GM12878 (cell line): ENCODE data around the gene UBXN10. TPM values are rescaled to one million over a fixed set of nuclear protein-coding genes. Genes with fewer than 3 reads are reported as not detected.

Experiments
- ATAC-seq: fragments of 200-7000 bp; cut with Tn5 transposase; 3 replicates; pipeline ENCODE4 v1.9.1; 2020; ENCODE audit warnings: mild to moderate bottlenecking, moderate library complexity
- BruUV-seq: library from RNA; stranded (reverse); fragments of 400-500 nt; replicated peaks from 2 replicates; lab custom pipeline; 2021; lab: Mats Ljungman, UMichigan
- CTCF ChIA-PET: fragments of 300-600 bp; sonication (Branson Sonifier 250); formaldehyde crosslinking; extraction: SDS; loops from one replicate; lab custom pipeline; 2021; ENCODE audit warnings: inconsistent platforms; lab: Yijun Ruan, JAX
- POLR2A ChIA-PET: fragments of 350-600 bp; formaldehyde crosslinking; extraction: SDS; loops from one replicate; lab custom pipeline; 2021; ENCODE audit warnings: inconsistent platforms; lab: Charles Lee
- RAD21 ChIA-PET: fragments of 300-600 bp; sonication (Branson Sonifier 250); formaldehyde crosslinking; loops from one replicate; lab custom pipeline; 2023; ENCODE audit warnings: antibody characterized with exemption; ENCODE audit not compliant: unreplicated experiment; lab: Charles Lee
- SMC1A ChIA-PET: fragments of 300-600 bp; sonication (Branson Sonifier 250); formaldehyde crosslinking; loops from one replicate; lab custom pipeline; 2023; ENCODE audit not compliant: unreplicated experiment, uncharacterized antibody; lab: Charles Lee
- DNase-seq: peaks from one replicate; pipeline ENCODE4 v3.0.0-alpha.2; 2011; ENCODE audit warnings: low read depth, low spot score
- FAIRE-seq: peaks from 3 replicates; lab custom pipeline; 2011; peaks lifted over from hg19 to GRCh38; lab: Jason Lieb, UNC
- H2AFZ ChIP-seq: 2 replicates; pipeline ENCODE4 v1.6.0; 2011; ENCODE audit warnings: low read depth, low read length, control low read depth; ENCODE audit not compliant: control insufficient read depth
- H3K27ac ChIP-seq: 2 replicates; pipeline ENCODE4 v1.5.1; 2011; ENCODE audit warnings: control low read depth; ENCODE audit not compliant: control insufficient read depth, insufficient read depth
- H3K27me3 ChIP-seq, 2 experiments: replicated peaks in 1 of 2; 2 replicates each; pipeline versions ENCODE4 v1.6.0 to v1.6.1; 2011; ENCODE audit warnings: low read length in 1 of 2; ENCODE audit not compliant: control insufficient read depth in 2 of 2, insufficient read depth in 2 of 2
- H3K36me3 ChIP-seq, 2 experiments: 2 replicates each; pipeline ENCODE4 v1.5.1; 2011; ENCODE audit warnings: low read length in 1 of 2; ENCODE audit not compliant: control insufficient read depth in 2 of 2, insufficient read depth in 2 of 2
- H3K4me1 ChIP-seq: 2 replicates; pipeline ENCODE4 v1.6.1; 2011; ENCODE audit warnings: mild to moderate bottlenecking, low read length, moderate library complexity, mixed read lengths; ENCODE audit not compliant: control insufficient read depth, insufficient read depth
- H3K4me2 ChIP-seq: 2 replicates; pipeline ENCODE4 v1.6.0; 2011; ENCODE audit warnings: control low read depth; ENCODE audit not compliant: control insufficient read depth, insufficient read depth
- H3K4me3 ChIP-seq: fragments of 200-600 bp; sonication (generic); 2 replicates; pipeline ENCODE4 v1.5.1; 2016
- H3K79me2 ChIP-seq: 2 replicates; pipeline ENCODE4 v1.6.0; 2011; ENCODE audit warnings: low read length; ENCODE audit not compliant: control insufficient read depth, insufficient read depth
- H3K9ac ChIP-seq: 2 replicates; pipeline ENCODE4 v1.8.0; 2011; ENCODE audit warnings: low read length, control low read depth, mixed read lengths; ENCODE audit not compliant: control insufficient read depth, insufficient read depth
- H3K9me3 ChIP-seq: replicated peaks from 3 replicates; pipeline ENCODE4 v1.5.1; 2011; ENCODE audit warnings: mild to moderate bottlenecking, low read length; ENCODE audit not compliant: control insufficient read depth, insufficient read depth
- H4K20me1 ChIP-seq: 2 replicates; pipeline ENCODE4 v1.6.0; 2011; ENCODE audit not compliant: control insufficient read depth, insufficient read depth
- BCLAF1 ChIP-seq: fragments of 450-650 bp; IDR thresholded peaks from 2 replicates; pipeline ENCODE4 v1.6.1; 2017; ENCODE audit warnings: antibody characterized with exemption, mild to moderate bottlenecking, moderate library complexity
- HDAC6 ChIP-seq: fragments of 200-600 bp; sonication (generic); IDR thresholded peaks from one replicate; pipeline ENCODE4 v1.8.0; 2017; ENCODE audit warnings: antibody characterized with exemption; ENCODE audit not compliant: unreplicated experiment
- MTA2 ChIP-seq: fragments of 450-650 bp; IDR thresholded peaks from 2 replicates; pipeline ENCODE4 v1.6.1; 2016; ENCODE audit warnings: low read depth, mild to moderate bottlenecking, moderate library complexity
- MYB ChIP-seq: fragments of 150-350 bp; IDR thresholded peaks from 2 replicates; pipeline ENCODE4 v1.6.1; 2014; ENCODE audit warnings: mild to moderate bottlenecking, low read depth, low read length, borderline replicate concordance
- NFYA ChIP-seq: IDR thresholded peaks from 2 replicates; pipeline ENCODE4 v1.6.1; 2011; ENCODE audit warnings: low read depth, mild to moderate bottlenecking, low read length, improper control_type of control experiment, borderline replicate concordance
- POLR2A ChIP-seq: IDR thresholded peaks from 2 replicates; pipeline ENCODE4 v1.6.1; 2011; ENCODE audit warnings: low read depth, mild to moderate bottlenecking, low read length
- POLR2AphosphoS2 ChIP-seq: IDR thresholded peaks from 2 replicates; pipeline ENCODE4 v1.6.1; 2011; ENCODE audit warnings: low read depth, mild to moderate bottlenecking, low read length, improper control_type of control experiment, moderate library complexity
- RAD21 ChIP-seq: IDR thresholded peaks from 2 replicates; pipeline ENCODE4 v1.6.1; 2011; ENCODE audit warnings: mild to moderate bottlenecking, low read depth, low read length, moderate library complexity; ENCODE audit not compliant: insufficient read depth
- SMARCA5 ChIP-seq: fragments of 450-650 bp; IDR thresholded peaks from 2 replicates; pipeline ENCODE4 v1.6.1; 2017; ENCODE audit warnings: mild to moderate bottlenecking
- SREBF2 ChIP-seq: IDR thresholded peaks from 2 replicates; pipeline ENCODE4 v1.6.1; 2012; ENCODE audit warnings: mild to moderate bottlenecking, low read length
- TBL1XR1 ChIP-seq: IDR thresholded peaks from 2 replicates; pipeline ENCODE4 v1.6.1; 2012; ENCODE audit warnings: low read depth, low read length, improper control_type of control experiment
- ZSCAN29 ChIP-seq: fragments of 450-650 bp; IDR thresholded peaks from 2 replicates; pipeline ENCODE4 v1.6.1; 2017; ENCODE audit warnings: mild to moderate bottlenecking, moderate library complexity
- WGBS: methylation state at CpG from one replicate; pipeline ENCODE4 v1.1.6; 2016; ENCODE audit warnings: low lambda C conversion rate; ENCODE audit not compliant: insufficient replicate concordance, insufficient coverage; ENCODE audit errors: missing lambda C conversion rate; 5-methylcytosine and 5-hydroxymethylcytosine counted together
- in situ Hi-C: fragments of 300-500 bp; cut with MboI; formaldehyde crosslinking; loops from 9 replicates; pipeline ENCODE4 v1.14.3; 2018; ENCODE audit warnings: mixed read lengths
- intact Hi-C: fragments of 100-400 bp; cut with micrococcal nuclease; formaldehyde crosslinking; loops from one replicate; pipeline ENCODE4 v1.14.2; 2022; ENCODE audit not compliant: unreplicated experiment
- polyA plus RNA-seq, 11 experiments: library from polyadenylated mRNA; depleted of rRNA in 4 of 11; unstranded in 6 of 11; stranded (reverse) in 5 of 11; fragments of >200 nt; fragmentation: Nextera tagmentation in 4 of 11; fragmentation: Illumina TruSeq in 1 of 11; extraction: Ambion mirVana in 4 of 11; extraction: Trizol in 1 of 11; gene quantifications; 1 replicate in 1 of 11; 2 replicates in 10 of 11; pipeline versions ENCODE4 v1.2.1 to v1.2.3, GENCODE V29; 2011 to 2016; ENCODE audit warnings: inconsistent platforms in 2 of 11, missing spikeins in 2 of 11, low read depth in 1 of 11
- total RNA-seq, 4 experiments: library from RNA; depleted of rRNA in 3 of 4; stranded (reverse); fragments of >200 nt in 3 of 4; fragmentation: Illumina TruSeq in 1 of 4; extraction: Trizol in 1 of 4; gene quantifications; 2 replicates each; pipeline versions ENCODE4 v1.2.1 to v1.2.3, GENCODE V29; 2013 to 2021
- TF ChIP-seq, protein P1 (sequence below): fragments of 450-650 bp; formaldehyde crosslinking; IDR thresholded peaks from 2 replicates; pipeline ENCODE4 v1.4.0; 2020; ENCODE audit warnings: mild to moderate bottlenecking, moderate library complexity
- TF ChIP-seq, protein P2 (sequence below): IDR thresholded peaks from 2 replicates; pipeline ENCODE4 v1.6.1; 2011; ENCODE audit warnings: low read depth, mild to moderate bottlenecking, low read length, moderate library complexity, borderline replicate concordance; ENCODE audit errors: extremely low read depth

Gene UBXN10
- total and polyA plus RNA-seq, 10 of the 15 experiments (the other 5 are each of a cell fraction or from before 2014, with no cell fraction given): 0.03 to 0.15 (median 0.06) TPM; not detected in 7

GRCh38 chr1:20180844-20181207 is 5.1 kb upstream of the UBXN10 start:
- 0% methylated on average over 3 of the region's 3 CpGs for WGBS
- Histone ChIP-seq H3K4me1 (peaks cover 7% of the 10 kb centered on the region), H3K27ac (no peak overlapping the region), H3K4me3 (no peak overlapping the region), H2AFZ (no peak overlapping the region), H3K4me2 (no peak overlapping the region), H3K36me3 (no peaks in the 10 kb centered on the region), H3K27me3 (peaks cover 0 to 2% of the 10 kb centered on the region in 2 experiments; a peak in 2 of 4 replicates), H3K79me2 (no peaks in the 10 kb centered on the region), H3K9me3 (no peaks in the 10 kb centered on the region; the same call in 2 of the 3 replicates), H3K9ac (no peak overlapping the region), H4K20me1 (no peaks in the 10 kb centered on the region)
- ChIA-PET CTCF (interaction anchor here (5.2 kb wide), 1 partner anchor 14 kb away, joined by 20 read pairs; no protein-coding TSS in a partner anchor), RAD21 (interaction anchor here (1.1 kb wide), 1 partner anchor 29 kb away, joined by 3 read pairs; no protein-coding TSS in a partner anchor), SMC1A (no interaction called here), POLR2A (no interaction called here)
- ATAC-seq (no peak), FAIRE-seq (no peak), DNase-seq (no peak)
- in situ Hi-C loops: no loop called here
- TF ChIP-seq MYB (no peak), POLR2A (no peak), SREBF2 (no peak), NFYA (no peak), ZSCAN29 (no peak), HDAC6 (no peak), MTA2 (no peak), TBL1XR1 (no peak), BCLAF1 (no peak), POLR2AphosphoS2 (no peak), SMARCA5 (no peak), RAD21 (no peak)
- TF ChIP-seq, protein P1, sequence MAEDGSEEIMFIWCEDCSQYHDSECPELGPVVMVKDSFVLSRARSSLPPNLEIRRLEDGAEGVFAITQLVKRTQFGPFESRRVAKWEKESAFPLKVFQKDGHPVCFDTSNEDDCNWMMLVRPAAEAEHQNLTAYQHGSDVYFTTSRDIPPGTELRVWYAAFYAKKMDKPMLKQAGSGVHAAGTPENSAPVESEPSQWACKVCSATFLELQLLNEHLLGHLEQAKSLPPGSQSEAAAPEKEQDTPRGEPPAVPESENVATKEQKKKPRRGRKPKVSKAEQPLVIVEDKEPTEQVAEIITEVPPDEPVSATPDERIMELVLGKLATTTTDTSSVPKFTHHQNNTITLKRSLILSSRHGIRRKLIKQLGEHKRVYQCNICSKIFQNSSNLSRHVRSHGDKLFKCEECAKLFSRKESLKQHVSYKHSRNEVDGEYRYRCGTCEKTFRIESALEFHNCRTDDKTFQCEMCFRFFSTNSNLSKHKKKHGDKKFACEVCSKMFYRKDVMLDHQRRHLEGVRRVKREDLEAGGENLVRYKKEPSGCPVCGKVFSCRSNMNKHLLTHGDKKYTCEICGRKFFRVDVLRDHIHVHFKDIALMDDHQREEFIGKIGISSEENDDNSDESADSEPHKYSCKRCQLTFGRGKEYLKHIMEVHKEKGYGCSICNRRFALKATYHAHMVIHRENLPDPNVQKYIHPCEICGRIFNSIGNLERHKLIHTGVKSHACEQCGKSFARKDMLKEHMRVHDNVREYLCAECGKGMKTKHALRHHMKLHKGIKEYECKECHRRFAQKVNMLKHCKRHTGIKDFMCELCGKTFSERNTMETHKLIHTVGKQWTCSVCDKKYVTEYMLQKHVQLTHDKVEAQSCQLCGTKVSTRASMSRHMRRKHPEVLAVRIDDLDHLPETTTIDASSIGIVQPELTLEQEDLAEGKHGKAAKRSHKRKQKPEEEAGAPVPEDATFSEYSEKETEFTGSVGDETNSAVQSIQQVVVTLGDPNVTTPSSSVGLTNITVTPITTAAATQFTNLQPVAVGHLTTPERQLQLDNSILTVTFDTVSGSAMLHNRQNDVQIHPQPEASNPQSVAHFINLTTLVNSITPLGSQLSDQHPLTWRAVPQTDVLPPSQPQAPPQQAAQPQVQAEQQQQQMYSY (CRISPR knock-in tag): no peak
- TF ChIP-seq, protein P2, sequence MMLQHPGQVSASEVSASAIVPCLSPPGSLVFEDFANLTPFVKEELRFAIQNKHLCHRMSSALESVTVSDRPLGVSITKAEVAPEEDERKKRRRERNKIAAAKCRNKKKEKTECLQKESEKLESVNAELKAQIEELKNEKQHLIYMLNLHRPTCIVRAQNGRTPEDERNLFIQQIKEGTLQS: no peak
- no TSS peak for BruUV-seq
- intact Hi-C loops: no loop called here
